ENCODE measurements around the gene BLVRA. TPM values are rescaled to one million over a fixed set of nuclear protein-coding genes. Genes with fewer than 3 reads are reported as not detected.
"Not testable (repeated sequence)": the region's sequence is repeated elsewhere in the genome, so short reads cannot be mapped to it uniquely, and the experiment has no call there.

The BLVRA gene, protein sequence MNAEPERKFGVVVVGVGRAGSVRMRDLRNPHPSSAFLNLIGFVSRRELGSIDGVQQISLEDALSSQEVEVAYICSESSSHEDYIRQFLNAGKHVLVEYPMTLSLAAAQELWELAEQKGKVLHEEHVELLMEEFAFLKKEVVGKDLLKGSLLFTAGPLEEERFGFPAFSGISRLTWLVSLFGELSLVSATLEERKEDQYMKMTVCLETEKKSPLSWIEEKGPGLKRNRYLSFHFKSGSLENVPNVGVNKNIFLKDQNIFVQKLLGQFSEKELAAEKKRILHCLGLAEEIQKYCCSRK
- total RNA-seq: 10 to 100 TPM in 1 of 6 experiments, 1 to 10 TPM in 5; 3.1 to 14.7 (median 5.6) TPM
- long read RNA-seq, partial matches to known transcripts: 0 of 1 reads
- long read RNA-seq, other reads (novel, unspliced or antisense): 0 of 1 reads

DNA sequence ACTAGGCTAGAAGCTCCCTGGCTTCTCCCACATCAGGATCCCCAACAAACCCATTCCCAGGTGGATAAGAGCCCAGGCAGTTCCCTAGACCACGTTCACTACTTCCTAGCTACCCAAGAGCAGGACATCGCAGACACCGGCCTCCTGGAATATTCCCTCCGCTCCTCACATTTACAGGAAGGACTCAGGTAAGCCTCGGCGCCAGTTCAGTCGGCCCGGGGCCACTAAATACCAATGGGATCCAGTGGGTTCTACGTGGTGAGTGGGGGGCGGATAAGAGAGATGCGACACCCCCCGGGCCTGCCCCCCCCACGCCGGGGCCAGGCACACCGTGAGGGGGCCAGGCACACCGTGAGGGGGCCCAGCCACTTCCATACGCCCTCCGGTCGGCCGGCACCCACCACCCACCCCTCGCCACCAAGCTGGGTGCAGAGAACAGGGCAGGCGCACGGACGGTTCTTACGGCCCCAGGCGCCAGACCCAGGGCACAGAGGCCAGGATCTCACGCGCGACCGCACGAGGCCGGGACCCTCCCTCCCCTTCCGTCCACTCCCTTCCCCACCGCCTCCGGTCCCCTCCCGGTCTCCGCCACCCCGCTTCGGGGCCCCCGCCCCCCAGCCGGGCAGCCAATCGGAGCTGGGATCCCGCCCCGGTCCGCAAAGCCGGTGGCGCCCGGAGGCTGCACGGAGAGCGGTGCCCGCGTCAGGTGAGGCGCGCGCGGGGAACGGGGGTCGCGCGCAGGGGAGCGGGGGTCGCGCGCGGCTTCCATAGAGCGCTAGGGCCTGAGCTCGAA lies at the start of gene BLVRA:
Gene BLVRA (plus strand): TSS at position 652 of the 793 bp plus-strand sequence. CDS start 12,479 bp downstream, outside the sequence.
- no peak for TF ChIP-seq POLR2A (IDR thresholded peaks at IDR 0.05)
- TF ChIP-seq, protein P1, sequence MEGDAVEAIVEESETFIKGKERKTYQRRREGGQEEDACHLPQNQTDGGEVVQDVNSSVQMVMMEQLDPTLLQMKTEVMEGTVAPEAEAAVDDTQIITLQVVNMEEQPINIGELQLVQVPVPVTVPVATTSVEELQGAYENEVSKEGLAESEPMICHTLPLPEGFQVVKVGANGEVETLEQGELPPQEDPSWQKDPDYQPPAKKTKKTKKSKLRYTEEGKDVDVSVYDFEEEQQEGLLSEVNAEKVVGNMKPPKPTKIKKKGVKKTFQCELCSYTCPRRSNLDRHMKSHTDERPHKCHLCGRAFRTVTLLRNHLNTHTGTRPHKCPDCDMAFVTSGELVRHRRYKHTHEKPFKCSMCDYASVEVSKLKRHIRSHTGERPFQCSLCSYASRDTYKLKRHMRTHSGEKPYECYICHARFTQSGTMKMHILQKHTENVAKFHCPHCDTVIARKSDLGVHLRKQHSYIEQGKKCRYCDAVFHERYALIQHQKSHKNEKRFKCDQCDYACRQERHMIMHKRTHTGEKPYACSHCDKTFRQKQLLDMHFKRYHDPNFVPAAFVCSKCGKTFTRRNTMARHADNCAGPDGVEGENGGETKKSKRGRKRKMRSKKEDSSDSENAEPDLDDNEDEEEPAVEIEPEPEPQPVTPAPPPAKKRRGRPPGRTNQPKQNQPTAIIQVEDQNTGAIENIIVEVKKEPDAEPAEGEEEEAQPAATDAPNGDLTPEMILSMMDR (IDR thresholded peaks at IDR 0.05): no peak
- intact Hi-C loops (cut with DNase I): no loop called here

DNA sequence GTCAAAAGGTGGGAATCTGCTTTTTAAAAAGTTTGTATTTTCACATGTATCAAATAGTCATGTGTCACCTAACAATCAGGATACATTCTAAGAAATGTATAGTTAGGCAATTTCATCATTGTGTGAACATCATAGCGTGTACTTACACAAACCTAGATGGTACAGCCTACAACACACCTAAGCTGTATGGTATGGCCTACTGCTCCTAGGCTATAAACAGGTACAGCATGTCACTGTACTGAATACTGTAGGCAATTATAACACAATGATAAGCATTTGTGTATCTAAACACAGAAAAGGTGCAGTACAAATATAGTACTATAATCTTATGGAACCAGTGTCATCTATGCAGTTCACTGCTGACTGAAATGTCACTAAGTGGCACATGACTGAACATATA lies 47.0 kb upstream of the BLVRA start:
- no peaks in the 10 kb centered on the region for H3K9me3 ChIP-seq
- 100% methylated on average over 1 of the region's 1 CpG for WGBS (ENCODE audit: insufficient coverage, low coverage, low lambda C conversion rate, missing lambda C conversion rate)
- intact Hi-C loops (cut with DNase I): no loop called here
- no peaks in the 10 kb centered on the region for H3K27me3 ChIP-seq
- TF ChIP-seq, protein P1 (IDR thresholded peaks at IDR 0.05): no peak
- no peak for TF ChIP-seq POLR2A (IDR thresholded peaks at IDR 0.05)
- H3K36me3 ChIP-seq: no peaks in the 10 kb centered on the region
- H3K4me3 ChIP-seq: no peak overlapping the region
- ATAC-seq (no peak), DNase-seq (no peak)
- peaks cover 0 to 8% (median 0%) of the 10 kb centered on the region in 4 donors for H3K4me1 ChIP-seq
- H3K27ac ChIP-seq: no peak overlapping the region

More for the DNA sequence above, at the start of gene BLVRA:
- H3K9me3 ChIP-seq: no peaks in the 10 kb centered on the region
- DNase-seq (peak; percentile 73 to 84 (median 79)), ATAC-seq (peak; percentile 78 to 88 (median 84))
- no peaks in the 10 kb centered on the region for H3K4me1 ChIP-seq
- no peaks in the 10 kb centered on the region for H3K27me3 ChIP-seq
- WGBS (ENCODE audit: insufficient coverage, low coverage, low lambda C conversion rate, missing lambda C conversion rate): 13% methylated on average over 27 of the region's 67 CpGs
- H3K36me3 ChIP-seq: no peaks in the 10 kb centered on the region
- H3K4me3 ChIP-seq: peak within 1 kb of the TSS; percentile 62 to 78 (median 69)
- peak within 1 kb of the TSS; percentile 53 to 75 (median 70) for H3K27ac ChIP-seq

DNA sequence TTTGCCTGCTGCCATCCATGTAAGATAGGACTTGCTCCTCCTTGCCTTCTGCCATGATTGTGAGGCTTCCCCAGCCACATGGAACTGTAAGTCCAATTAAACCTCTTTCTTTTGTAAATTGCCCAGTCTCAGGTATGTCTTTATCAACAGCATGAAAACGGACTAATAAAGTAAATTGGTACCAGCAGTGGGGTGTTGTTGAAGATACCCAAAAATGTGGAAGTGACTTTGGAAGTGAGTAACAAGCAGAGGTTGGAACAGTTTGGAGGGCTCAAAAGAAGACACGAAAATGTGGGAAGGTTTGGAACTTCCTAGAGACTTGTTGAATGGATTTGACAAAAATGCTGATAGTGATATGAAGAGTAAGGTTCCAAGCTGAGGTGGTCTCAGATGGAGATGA lies 42.5 kb upstream of the BLVRA start:
- DNase-seq; H3K36me3 ChIP-seq; H3K4me1 ChIP-seq; H3K27ac ChIP-seq; H3K9me3 ChIP-seq; ATAC-seq; intact Hi-C loops (cut with DNase I); H3K27me3 ChIP-seq; H3K4me3 ChIP-seq: not testable (repeated sequence)
- WGBS (ENCODE audit: insufficient coverage, low coverage, low lambda C conversion rate, missing lambda C conversion rate): 85% methylated on average over 2 of the region's 2 CpGs

DNA sequence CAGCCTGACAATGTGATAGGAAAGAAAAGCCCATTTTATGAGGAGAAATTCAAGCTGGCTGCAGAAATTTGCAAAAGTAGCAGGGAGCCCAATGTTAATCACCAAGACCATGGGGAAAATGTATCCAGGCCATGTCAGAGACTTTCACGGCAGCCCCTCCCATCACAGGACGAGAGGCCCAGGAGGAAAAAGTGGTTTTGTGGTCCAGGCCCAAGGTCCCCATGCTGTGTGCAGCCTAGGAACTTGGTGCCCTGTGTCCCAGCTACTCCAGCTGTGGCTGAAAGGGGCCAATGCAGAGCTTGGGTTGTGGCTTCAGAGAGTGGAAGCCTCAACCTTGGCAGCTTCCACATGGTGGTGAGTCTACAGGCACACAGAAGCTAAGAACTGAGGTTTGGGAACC lies 41.9 kb upstream of the BLVRA start:
- intact Hi-C loops (cut with DNase I): no loop called here
- no peaks in the 10 kb centered on the region for H3K27me3 ChIP-seq

More for the DNA sequence above, 41.9 kb upstream of the BLVRA start:
- H3K9me3 ChIP-seq: no peaks in the 10 kb centered on the region
- TF ChIP-seq POLR2A (IDR thresholded peaks at IDR 0.05): no peak
- TF ChIP-seq, protein P1 (IDR thresholded peaks at IDR 0.05): no peak
- H3K4me1 ChIP-seq: peaks cover 0 to 14% (median 0%) of the 10 kb centered on the region in 4 donors
- H3K4me3 ChIP-seq: no peak overlapping the region
- H3K27ac ChIP-seq: no peak overlapping the region
- ATAC-seq (no peak), DNase-seq (no peak)
- no peaks in the 10 kb centered on the region for H3K36me3 ChIP-seq
- WGBS (ENCODE audit: insufficient coverage, low coverage, low lambda C conversion rate, missing lambda C conversion rate): 60% methylated on average over 1 of the region's 2 CpGs
